LNCaP clone FGC (cell line): ENCODE measurements around the gene SOCS1.
A peak's percentile ranks its signal among the peaks of the same experiment; 100 is the strongest.

Source experiments
- DNase-seq: peaks from one replicate; pipeline ENCODE4 v3.0.0-alpha.2; 2011; ENCODE audit warnings: low read depth
- H3K4me3 ChIP-seq: 2 replicates; pipeline ENCODE4 v1.5.1; 2011; ENCODE audit warnings: mild to moderate bottlenecking, low read depth, low read length, control low read depth
- CTCF ChIP-seq: IDR thresholded peaks from 2 replicates; pipeline ENCODE4 v1.5.1; 2012; ENCODE audit warnings: mild to moderate bottlenecking; ENCODE audit not compliant: control insufficient read depth, insufficient read depth; ENCODE audit errors: extremely low read depth

SOCS1 gene

GRCh38 chr16:11234884-11235702, 20.9 kb downstream of the SOCS1 start:
- no peak for TF ChIP-seq CTCF
- H3K4me3 ChIP-seq: no peak overlapping the region
- DNase-seq: no peak

- H3K4me3 ChIP-seq: no peak overlapping the region
- no peak for TF ChIP-seq CTCF
- no peak for DNase-seq
These were observed 22.2 kb downstream of the SOCS1 start for GRCh38 chr16:11233727-11234376.

GRCh38 chr16:11232852-11233726, 22.9 kb downstream of the SOCS1 start:
- no peak for DNase-seq
- no peak overlapping the region for H3K4me3 ChIP-seq
- TF ChIP-seq CTCF: no peak

- TF ChIP-seq CTCF: no peak
- H3K4me3 ChIP-seq: no peak overlapping the region
- DNase-seq: no peak
These were observed 23.6 kb downstream of the SOCS1 start for GRCh38 chr16:11232302-11232851.

- H3K4me3 ChIP-seq: no peak overlapping the region
- TF ChIP-seq CTCF: no peak
- DNase-seq: no peak
These were observed 24.5 kb downstream of the SOCS1 start for GRCh38 chr16:11231367-11231970.

- H3K4me3 ChIP-seq: no peak overlapping the region
- DNase-seq: peak; percentile 98
- TF ChIP-seq CTCF: no peak
These were observed 26.1 kb downstream of the SOCS1 start for GRCh38 chr16:11229906-11230305.
